Left forelimb (tissue), 1 donor: ENCODE data around the gene HECA.
"Not testable (repeated sequence)": the region's sequence is repeated elsewhere in the genome, so short reads cannot be mapped to it uniquely, and the experiment has no call there.

ENCODE experiments used
- DNase-seq: peaks from one replicate; pipeline ENCODE4 v3.0.0-alpha.2; 2018; ENCODE audit warnings: low spot score

HECA gene

DNA sequence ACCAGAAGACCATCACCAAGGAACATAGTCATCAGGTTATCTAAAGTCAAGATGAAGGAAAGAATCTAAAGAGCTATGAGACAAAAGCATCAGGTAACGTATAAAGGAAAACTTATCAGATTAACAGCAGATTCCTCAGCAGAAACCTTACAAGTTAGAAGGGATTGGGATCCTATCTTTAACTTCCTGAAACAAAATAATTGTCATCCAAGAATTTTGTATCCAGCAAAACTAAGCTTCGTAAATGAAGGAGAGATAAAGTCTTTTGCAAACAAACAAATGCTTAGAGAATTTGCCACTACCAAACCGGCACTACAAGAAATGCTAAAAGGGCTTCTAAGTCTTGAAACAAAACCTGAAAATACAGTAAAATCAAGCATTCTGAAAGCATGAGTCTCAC, 71.0 kb downstream of the HECA start:
- DNase-seq, result no peak

DNA sequence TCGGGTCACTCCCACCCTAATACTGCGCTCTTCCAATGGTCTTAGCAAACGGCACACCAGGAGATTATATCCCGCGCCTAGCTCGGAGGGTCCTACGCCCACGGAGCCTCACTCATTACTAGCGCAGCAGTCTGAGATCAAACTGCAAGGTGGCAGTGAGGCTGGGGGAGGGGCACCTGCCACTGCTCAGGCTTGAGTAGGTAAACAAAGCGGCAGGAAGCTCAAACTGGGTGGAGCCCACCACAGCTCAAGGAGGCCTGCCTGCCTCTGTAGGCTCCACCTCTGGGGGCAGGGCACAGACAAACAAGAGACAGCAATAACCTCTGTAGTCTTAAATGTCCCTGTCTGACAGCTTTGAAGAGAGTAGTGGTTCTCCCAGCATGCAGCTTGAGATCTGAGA, 75.9 kb downstream of the HECA start:
- DNase-seq, result not testable (repeated sequence)

DNA sequence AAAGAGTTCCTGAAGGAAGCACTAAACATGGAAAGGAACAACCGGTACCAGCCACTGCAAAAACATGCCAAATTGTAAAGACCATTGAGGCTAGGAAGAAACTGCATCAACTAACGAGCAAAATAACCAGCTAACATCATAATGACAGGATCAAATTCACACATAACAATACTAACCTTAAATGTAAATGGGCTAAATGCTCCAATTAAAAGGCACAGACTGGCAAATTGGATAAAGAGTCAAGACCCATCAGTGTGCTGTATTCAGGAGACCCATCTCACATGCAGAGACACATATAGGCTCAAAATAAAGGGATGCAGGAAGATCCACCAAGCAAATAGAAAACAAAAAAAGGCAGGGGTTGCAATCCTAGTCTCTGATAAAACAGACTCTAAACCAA, 77.6 kb downstream of the HECA start:
- DNase-seq, result not testable (repeated sequence)

DNA sequence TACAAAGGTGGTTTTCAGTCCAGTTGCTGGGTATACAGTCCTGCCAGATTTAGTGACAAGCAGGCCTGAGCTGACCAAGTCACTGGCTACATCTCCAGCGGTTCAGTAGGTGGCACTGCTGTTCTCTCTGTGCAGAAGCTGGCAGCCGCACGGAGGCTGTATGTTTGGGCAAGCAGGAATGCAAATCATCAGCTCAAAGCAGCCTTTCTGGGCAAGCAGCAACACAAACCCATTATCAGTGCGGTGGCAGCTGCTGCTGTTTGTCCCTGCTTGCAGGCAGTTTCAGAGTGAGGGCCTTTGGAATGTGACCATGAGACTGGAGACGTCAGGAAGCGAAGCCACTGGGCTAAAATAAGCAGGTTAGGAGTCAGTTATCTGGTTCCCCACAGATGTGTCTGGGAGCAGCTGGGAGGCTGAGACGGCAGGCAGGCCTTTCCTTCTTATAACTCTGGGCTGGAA, 84.4 kb downstream of the HECA start:
- peak; percentile 83 for DNase-seq

DNA sequence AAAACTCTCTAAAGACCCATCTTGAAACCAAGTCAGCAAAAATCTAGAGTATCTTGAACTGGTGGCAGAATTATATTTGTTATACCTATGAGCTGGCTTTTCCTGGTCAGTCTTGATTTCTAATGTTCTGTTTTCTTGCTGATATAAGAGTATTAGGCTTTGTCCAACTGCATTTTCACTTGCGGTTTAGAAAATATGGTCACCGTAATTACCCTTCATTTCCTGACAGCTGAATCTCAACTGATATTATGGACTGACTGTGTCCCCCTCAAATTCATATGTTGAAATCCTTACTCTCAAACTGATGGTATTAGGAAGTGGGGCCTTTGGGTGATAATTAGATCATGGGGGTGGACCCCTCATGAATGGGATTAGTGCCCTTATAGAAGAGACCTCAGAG, 84.9 kb downstream of the HECA start:
- no peak for DNase-seq

DNA sequence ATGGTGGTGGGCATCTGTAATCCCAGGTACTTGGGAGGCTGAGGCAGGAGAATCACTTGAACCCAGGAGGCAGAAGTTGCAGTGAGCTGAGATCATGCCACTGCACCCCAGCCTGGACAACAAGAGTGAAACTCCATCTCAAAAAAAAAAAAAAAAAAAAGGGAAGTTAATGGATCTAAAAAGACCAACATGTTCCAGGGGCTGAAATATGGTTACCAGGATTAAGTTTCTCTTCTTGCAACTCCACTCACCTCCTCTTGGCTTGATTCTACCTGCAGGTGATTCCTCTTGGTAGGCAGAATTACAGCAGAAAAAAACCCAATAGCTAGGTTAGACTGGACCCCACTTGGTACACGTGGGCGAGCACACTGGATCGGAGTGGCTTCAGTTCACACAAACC, 93.5 kb downstream of the HECA start:
- not testable (repeated sequence) for DNase-seq
